Aorta (tissue), 5 donors: Measurements from ENCODE around the gene SPDEF. TPM values are rescaled to one million over a fixed set of nuclear protein-coding genes. Genes with fewer than 3 reads are reported as not detected.

Experiments
- ATAC-seq: fragments of 200-7000 bp; cut with Tn5 transposase; one replicate; pipeline ENCODE4 v1.9.1; 2022; ENCODE audit warnings: moderate library complexity; ENCODE audit not compliant: low FRiP score
- DNase-seq, 2 donors: peaks; one replicate each; pipeline ENCODE4 v3.0.0-alpha.2; 2020
- H3K27ac ChIP-seq, 2 donors: one replicate each; pipeline ENCODE4 v1.5.1; 2013; ENCODE audit warnings: low read length in 2 of 2, mild to moderate bottlenecking in 2 of 2, moderate library complexity in 2 of 2, control low read depth in 1 of 2, inconsistent platforms in 1 of 2, low read depth in 1 of 2
- H3K27me3 ChIP-seq, 2 donors: one replicate each; pipeline ENCODE4 v1.6.1; 2013; ENCODE audit warnings: control low read depth in 1 of 2, low read length in 1 of 2, mild to moderate bottlenecking in 1 of 2, moderate library complexity in 1 of 2; ENCODE audit not compliant: insufficient read depth in 2 of 2, control insufficient read depth in 1 of 2
- H3K36me3 ChIP-seq, 2 donors: one replicate each; pipeline ENCODE4 v1.6.1; 2013; ENCODE audit warnings: control low read depth in 1 of 2, low read length in 1 of 2, mild to moderate bottlenecking in 1 of 2; ENCODE audit not compliant: insufficient read depth in 2 of 2, control insufficient read depth in 1 of 2
- H3K4me1 ChIP-seq, 2 donors: one replicate each; pipeline ENCODE4 v1.6.1; 2013; ENCODE audit warnings: low read length in 2 of 2, control low read depth in 1 of 2, mild to moderate bottlenecking in 1 of 2, moderate library complexity in 1 of 2; ENCODE audit not compliant: insufficient read depth in 2 of 2, control insufficient read depth in 1 of 2
- H3K4me3 ChIP-seq, 2 donors: one replicate each; pipeline ENCODE4 v1.5.1; 2013; ENCODE audit warnings: low read length in 2 of 2, control low read depth in 1 of 2, mild to moderate bottlenecking in 1 of 2
- H3K9me3 ChIP-seq: one replicate; pipeline ENCODE4 v1.6.1; 2013; ENCODE audit warnings: mild to moderate bottlenecking, low read length; ENCODE audit not compliant: control insufficient read depth
- WGBS, 2 donors: extraction: QIAGEN DNeasy Blood & Tissue Kit; methylation state at CpG; one replicate each; pipeline ENCODE4 v1.1.7; 2013; 5-methylcytosine and 5-hydroxymethylcytosine counted together
- intact Hi-C, 2 donors: fragments of 100-400 bp; cut with DNase I; formaldehyde crosslinking; loops; one replicate each; pipeline versions ENCODE4 v1.14.2 to v1.15.0; 2022
- polyA plus RNA-seq, 2 donors: library from polyadenylated mRNA; stranded (reverse); fragments of 200-250 nt; gene quantifications; one replicate each; pipeline ENCODE4 v1.2.3, GENCODE V29; 2013
- total RNA-seq, 2 donors: library from RNA; stranded (reverse); fragmentation: NEBNext Ultra II Directional; extraction: Animal tissue kit (Norgen Biotek cat#: 25700); gene quantifications; one replicate each; pipeline ENCODE4 v1.2.1, GENCODE V29; 2021
- donor health status: healthy with polysubstance abuse.
- donor health status: Bipolar disorder and iron deficiency.
- donor health status: DM: no; HTN: no; CAD: no.
- donor health status: DM: no; HTN: no; CAD: no.
- donor health status: DM: yes; HTN: yes; CAD: no.

Gene SPDEF
- total and polyA plus RNA-seq, 4 donors, result 0.23 to 3.0 (median 0.67) TPM; not detected in 1

DNA sequence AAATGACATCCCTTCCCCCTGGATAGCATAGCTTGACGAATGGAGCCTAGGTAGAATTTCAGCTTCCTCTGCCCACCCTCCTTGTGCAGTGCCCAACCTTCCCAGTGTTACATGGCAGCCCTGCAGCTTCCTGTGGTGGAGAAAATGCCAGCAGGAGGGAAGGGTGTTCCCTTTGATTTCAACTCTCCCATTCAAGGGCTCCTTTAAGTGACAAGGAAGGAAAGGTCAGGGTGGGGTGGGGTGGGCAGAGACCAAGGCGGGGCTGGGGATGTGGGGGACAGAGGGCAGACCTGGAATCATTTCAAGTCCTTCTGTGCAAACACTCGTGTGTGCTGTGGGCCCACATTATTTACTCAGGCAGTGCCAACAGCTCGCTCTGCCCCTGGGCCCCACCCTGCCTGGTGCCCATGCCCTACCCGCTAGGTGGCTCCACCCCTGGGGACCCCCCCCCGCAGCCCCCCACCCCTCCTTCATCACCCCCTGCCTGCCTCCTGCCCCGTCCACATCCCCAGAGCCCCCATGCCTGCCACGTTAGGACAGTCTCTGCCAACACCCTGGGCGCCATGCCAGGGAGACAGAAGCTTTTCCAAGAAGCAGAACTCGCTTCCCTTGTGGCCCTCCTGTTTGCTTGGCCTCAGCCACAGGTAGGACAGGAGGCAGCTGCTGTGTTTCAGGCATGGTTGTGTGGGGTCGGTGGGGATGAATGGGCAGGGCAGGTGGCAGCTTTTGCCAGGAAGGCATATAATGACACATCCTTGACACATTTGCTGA is 9.4 kb downstream of the SPDEF start:
- Histone ChIP-seq H3K27me3 (no peaks in the 10 kb centered on the region), H3K9me3 (no peaks in the 10 kb centered on the region), H3K4me3 (no peak overlapping the region), H3K27ac (no peak overlapping the region), H3K4me1 (no peaks in the 10 kb centered on the region), H3K36me3 (no peaks in the 10 kb centered on the region)
- 5 to 10% methylated on average over 10 to 11 of the region's 11 CpGs for WGBS, 2 donors
- intact Hi-C loops, result no loop called here
- DNase-seq (peak; percentile 64 to 85), ATAC-seq (no peak)

GRCh38 chr6:34544776-34545471 is 11.2 kb downstream of the SPDEF start:
- H3K27me3 ChIP-seq, result no peaks in the 10 kb centered on the region
- WGBS, 2 donors, result 92 to 94% methylated on average over 13 of the region's 13 CpGs
- no peak overlapping the region for H3K27ac ChIP-seq
- H3K9me3 ChIP-seq, result no peaks in the 10 kb centered on the region
- intact Hi-C loops, result no loop called here
- no peaks in the 10 kb centered on the region for H3K4me1 ChIP-seq
- ATAC-seq (no peak), DNase-seq (no peak)
- H3K36me3 ChIP-seq, result no peaks in the 10 kb centered on the region
- no peak overlapping the region for H3K4me3 ChIP-seq

DNA sequence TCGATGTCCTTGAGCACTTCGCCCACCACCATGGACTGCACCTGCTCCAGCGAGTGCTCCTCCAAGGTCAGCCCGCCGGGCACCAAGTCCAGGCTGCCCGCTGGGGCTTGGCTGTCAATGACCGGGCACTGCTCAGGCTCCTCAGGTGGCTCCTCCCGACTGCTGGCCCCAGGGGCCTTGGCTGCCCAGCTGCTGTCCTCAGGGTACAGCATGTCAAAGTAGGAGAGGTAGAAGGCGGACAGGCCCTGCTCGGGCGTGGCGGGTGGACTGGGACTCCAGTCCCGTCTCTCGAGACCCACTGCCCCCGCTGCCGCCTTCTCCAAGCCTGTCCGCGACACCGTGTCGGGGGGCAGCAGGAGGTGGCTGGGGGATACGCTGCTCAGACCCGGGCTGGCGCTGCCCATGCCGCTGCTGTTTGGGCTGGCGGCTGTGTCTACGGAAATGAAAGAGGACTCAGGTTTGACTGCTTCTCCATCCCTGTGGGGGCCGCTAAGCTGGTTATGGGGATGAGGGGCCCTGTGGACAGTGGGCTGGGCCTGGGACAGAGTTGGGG is 12.0 kb downstream of the SPDEF start:
- no peak for ATAC-seq
- H3K4me3 ChIP-seq, result no peak overlapping the region
- DNase-seq, result no peak
- 95 to 97% methylated on average over 27 of the region's 27 CpGs for WGBS, 2 donors
- no peaks in the 10 kb centered on the region for H3K36me3 ChIP-seq
- no peaks in the 10 kb centered on the region for H3K9me3 ChIP-seq
- H3K4me1 ChIP-seq, result no peaks in the 10 kb centered on the region
- H3K27me3 ChIP-seq, result no peaks in the 10 kb centered on the region
- no peak overlapping the region for H3K27ac ChIP-seq
- intact Hi-C loops, result no loop called here

GRCh38 chr6:34543421-34543820 is 12.7 kb downstream of the SPDEF start:
- DNase-seq (no peak), ATAC-seq (no peak)
- Histone ChIP-seq H3K27ac (no peak overlapping the region), H3K4me3 (no peak overlapping the region), H3K27me3 (no peaks in the 10 kb centered on the region), H3K9me3 (no peaks in the 10 kb centered on the region), H3K36me3 (no peaks in the 10 kb centered on the region), H3K4me1 (no peaks in the 10 kb centered on the region)
- WGBS, 2 donors, result 79 to 80% methylated on average over 5 of the region's 5 CpGs
- intact Hi-C loops, result no loop called here

- intact Hi-C loops, result no loop called here
- H3K27me3 ChIP-seq, result no peaks in the 10 kb centered on the region
- H3K4me1 ChIP-seq, result no peaks in the 10 kb centered on the region
- ATAC-seq, result no peak
- DNase-seq, result no peak
- 96 to 97% methylated on average over 8 of the region's 8 CpGs for WGBS, 2 donors
- H3K27ac ChIP-seq, result no peak overlapping the region
- no peak overlapping the region for H3K4me3 ChIP-seq
- no peaks in the 10 kb centered on the region for H3K9me3 ChIP-seq
- H3K36me3 ChIP-seq, result no peaks in the 10 kb centered on the region
Measured at GRCh38 chr6:34540841-34541240, 15.3 kb downstream of the SPDEF start.

- WGBS, 2 donors, result 84 to 87% methylated on average over 5 of the region's 5 CpGs
- no peaks in the 10 kb centered on the region for H3K9me3 ChIP-seq
- H3K4me1 ChIP-seq, result no peaks in the 10 kb centered on the region
- ATAC-seq (no peak), DNase-seq (no peak)
- intact Hi-C loops, result no loop called here
- no peaks in the 10 kb centered on the region for H3K36me3 ChIP-seq
- H3K4me3 ChIP-seq, result no peak overlapping the region
- H3K27me3 ChIP-seq, result no peaks in the 10 kb centered on the region
- no peak overlapping the region for H3K27ac ChIP-seq
Measured at GRCh38 chr6:34540222-34540621, 15.9 kb downstream of the SPDEF start.

DNA sequence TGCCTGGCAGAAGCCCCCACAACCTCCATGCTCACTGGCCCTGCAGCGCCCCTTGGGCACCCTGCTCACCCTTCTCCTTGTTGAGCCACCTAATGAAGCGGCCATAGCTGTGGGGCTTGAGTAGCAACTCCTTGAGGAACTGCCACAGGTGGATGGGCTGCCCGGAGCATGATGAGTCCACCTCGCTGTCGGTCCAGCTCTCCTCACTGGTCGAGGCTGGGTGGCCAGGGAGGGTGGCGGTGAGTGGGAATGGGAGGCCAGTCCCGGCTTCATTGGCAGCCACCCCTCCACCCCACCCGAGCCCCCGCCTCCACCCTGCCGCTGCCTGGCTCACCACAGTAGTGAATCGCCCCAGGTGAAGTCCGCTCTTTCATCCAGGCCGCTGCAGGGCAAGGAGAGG is 16.9 kb downstream of the SPDEF start:
- Histone ChIP-seq H3K36me3 (no peaks in the 10 kb centered on the region), H3K4me3 (no peak overlapping the region), H3K27me3 (no peaks in the 10 kb centered on the region), H3K9me3 (no peaks in the 10 kb centered on the region), H3K4me1 (no peaks in the 10 kb centered on the region), H3K27ac (no peak overlapping the region)
- intact Hi-C loops, result no loop called here
- WGBS, 2 donors, result 89 to 90% methylated on average over 14 of the region's 14 CpGs
- DNase-seq, result no peak
- ATAC-seq, result no peak

- intact Hi-C loops, result no loop called here
- Histone ChIP-seq H3K27me3 (no peaks in the 10 kb centered on the region), H3K27ac (no peak overlapping the region), H3K4me3 (no peak overlapping the region), H3K36me3 (no peaks in the 10 kb centered on the region), H3K9me3 (no peaks in the 10 kb centered on the region), H3K4me1 (no peaks in the 10 kb centered on the region)
- no peak for ATAC-seq
- 86 to 90% methylated on average over 6 of the region's 6 CpGs for WGBS, 2 donors
- DNase-seq, result no peak
Measured at GRCh38 chr6:34538581-34538980, 17.5 kb downstream of the SPDEF start.
